HG02870 (cell line): Measurements from ENCODE around the gene ECI1.
A peak's percentile ranks its signal among the peaks of the same experiment; 100 is the strongest.

Experiments used
- ATAC-seq: cut with Tn5 transposase; IDR thresholded peaks from one replicate; pipeline ENCODE4 v1.9.1; 2021; ENCODE audit warnings: mild to moderate bottlenecking, moderate library complexity; ENCODE audit not compliant: unreplicated experiment

The ECI1 gene

GRCh38 chr16:2251296-2252111 is at the start of gene ECI1:
Gene ECI1 (minus strand): TSS chr16:2251587. CDS start chr16:2251566, 21 bp downstream.
- peak; percentile 83 for ATAC-seq

- ATAC-seq, result no peak
These were observed 48.5 kb upstream of the ECI1 start for GRCh38 chr16:2299915-2300192.

GRCh38 chr16:2299121-2299914 is 47.9 kb upstream of the ECI1 start:
- no peak for ATAC-seq

GRCh38 chr16:2298621-2299020 is 47.2 kb upstream of the ECI1 start:
- no peak for ATAC-seq

- ATAC-seq, result no peak
These were observed 46.1 kb upstream of the ECI1 start for GRCh38 chr16:2297506-2297860.

GRCh38 chr16:2296661-2297505 is 45.5 kb upstream of the ECI1 start:
- ATAC-seq, result no peak

GRCh38 chr16:2295056-2295798 is 43.8 kb upstream of the ECI1 start:
- ATAC-seq, result peak; percentile 88

GRCh38 chr16:2292221-2292620 is 40.8 kb upstream of the ECI1 start:
- no peak for ATAC-seq

GRCh38 chr16:2289282-2289681 is 37.9 kb upstream of the ECI1 start:
- no peak for ATAC-seq

GRCh38 chr16:2288726-2289125 is 37.3 kb upstream of the ECI1 start:
- no peak for ATAC-seq

GRCh38 chr16:2287916-2288547 is 36.6 kb upstream of the ECI1 start:
- no peak for ATAC-seq

GRCh38 chr16:2286550-2286949 is 35.2 kb upstream of the ECI1 start:
- ATAC-seq, result no peak

- ATAC-seq, result no peak
These were observed 34.4 kb upstream of the ECI1 start for GRCh38 chr16:2285731-2286191.

GRCh38 chr16:2284797-2285576 is 33.6 kb upstream of the ECI1 start:
- no peak for ATAC-seq

- no peak for ATAC-seq
These were observed 32.8 kb upstream of the ECI1 start for GRCh38 chr16:2284001-2284770.

- ATAC-seq, result no peak
These were observed 31.6 kb upstream of the ECI1 start for GRCh38 chr16:2282866-2283555.

- no peak for ATAC-seq
These were observed 30.9 kb upstream of the ECI1 start for GRCh38 chr16:2282262-2282661.

- ATAC-seq, result no peak
These were observed 29.7 kb upstream of the ECI1 start for GRCh38 chr16:2280981-2281542.
